Measurements from ENCODE around the gene USP21. TPM values are rescaled to one million over a fixed set of nuclear protein-coding genes. Genes with fewer than 3 reads are reported as not detected.
A peak's percentile ranks its signal among the peaks of the same experiment; 100 is the strongest.

The USP21 gene
- total and polyA plus RNA-seq, 9 of the 15 experiments (the other 6 are each of a cell fraction or from before 2014, with no cell fraction given): 4.9 to 52.4 (median 21.6) TPM

- TF ChIP-seq ARID2 (IDR thresholded peaks at IDR 0.05) (no peak), HCFC1 (IDR thresholded peaks at IDR 0.05; ENCODE audit: low read depth, low read length) (no peak), ZSCAN32 (CRISPR knock-in tag; IDR thresholded peaks at IDR 0.05) (no peak), BHLHE40 (IDR thresholded peaks at IDR 0.05; ENCODE audit: low read length) (no peak), SREBF1 (IDR thresholded peaks at IDR 0.05; ENCODE audit: borderline replicate concordance, low read depth, low read length) (no peak), ZNF197 (CRISPR knock-in tag; IDR thresholded peaks at IDR 0.05; ENCODE audit: low read depth) (no peak), ZNF668 (CRISPR knock-in tag; IDR thresholded peaks at IDR 0.05) (no peak), TRIM25 (IDR thresholded peaks at IDR 0.05; ENCODE audit: borderline replicate concordance) (no peak), ZNF766 (CRISPR knock-in tag; conservative IDR thresholded peaks at IDR 0.05) (no peak), CREB3L1 (IDR thresholded peaks at IDR 0.05; ENCODE audit: borderline replicate concordance, low read depth) (no peak), RBM17 (IDR thresholded peaks at IDR 0.05; ENCODE audit: borderline replicate concordance, low read depth, low read length) (no peak), CREM (IDR thresholded peaks at IDR 0.05; ENCODE audit: low read depth) (peak; percentile 92), ZBTB8A (IDR thresholded peaks at IDR 0.05; ENCODE audit: partially characterized antibody) (no peak), ADNP (tag; IDR thresholded peaks at IDR 0.05) (no peak), RAD51 (IDR thresholded peaks at IDR 0.05; ENCODE audit: borderline replicate concordance, low read depth) (0 out of 2 replicates have a peak, but pooled peaks have one; percentile 26), SRF (CRISPR knock-in tag; IDR thresholded peaks at IDR 0.05) (no peak), CGGBP1 (CRISPR knock-in tag; IDR thresholded peaks at IDR 0.05) (no peak), ZMIZ1 (IDR thresholded peaks at IDR 0.05; ENCODE audit: low read depth in 2 of 2, low read length in 2 of 2) (no peak), HBP1 (CRISPR knock-in tag; IDR thresholded peaks at IDR 0.05) (no peak)
These were observed 40.0 kb upstream of the USP21 start (continued) for GRCh38 chr1:161119092-161119903.
